Measurements from ENCODE around the gene MGLL.

The MGLL gene

GRCh38 chr3:127719369-127719768 is 102.9 kb downstream of the MGLL start:
- no peak overlapping the region for H3K4me3 ChIP-seq (ENCODE audit: low read length)
- DNase-seq (ENCODE audit: low read depth), result no peak

GRCh38 chr3:127718916-127719290 is 103.4 kb downstream of the MGLL start:
- H3K4me3 ChIP-seq (ENCODE audit: low read length), result no peak overlapping the region
- no peak for TF ChIP-seq CTCF (conservative IDR thresholded peaks at IDR 0.05; ENCODE audit: low read length)
- DNase-seq (ENCODE audit: low read depth), result no peak

More at GRCh38 chr3:127719369-127719768, 102.9 kb downstream of the MGLL start:
- TF ChIP-seq CTCF (conservative IDR thresholded peaks at IDR 0.05; ENCODE audit: low read length), result no peak

- no peak overlapping the region for H3K4me3 ChIP-seq (ENCODE audit: low read length)
- TF ChIP-seq CTCF (conservative IDR thresholded peaks at IDR 0.05; ENCODE audit: low read length), result no peak
- DNase-seq (ENCODE audit: low read depth), result no peak
These were observed 103.9 kb downstream of the MGLL start for GRCh38 chr3:127718245-127718915.

GRCh38 chr3:127717357-127718244 is 104.7 kb downstream of the MGLL start:
- TF ChIP-seq CTCF (conservative IDR thresholded peaks at IDR 0.05; ENCODE audit: low read length), result no peak
- DNase-seq (ENCODE audit: low read depth), result peak; percentile 90
- H3K4me3 ChIP-seq (ENCODE audit: low read length), result no peak overlapping the region

- H3K4me3 ChIP-seq (ENCODE audit: low read length), result no peak overlapping the region
- DNase-seq (ENCODE audit: low read depth), result no peak
- no peak for TF ChIP-seq CTCF (conservative IDR thresholded peaks at IDR 0.05; ENCODE audit: low read length)
These were observed 105.9 kb downstream of the MGLL start for GRCh38 chr3:127716384-127716783.

GRCh38 chr3:127715532-127715931 is 106.8 kb downstream of the MGLL start:
- H3K4me3 ChIP-seq (ENCODE audit: low read length), result no peak overlapping the region
- no peak for DNase-seq (ENCODE audit: low read depth)

More at GRCh38 chr3:127715532-127715931, 106.8 kb downstream of the MGLL start:
- no peak for TF ChIP-seq CTCF (conservative IDR thresholded peaks at IDR 0.05; ENCODE audit: low read length)
